HG02610 (cell line): ENCODE results near the gene PEX11B.

ENCODE experiments used
- ATAC-seq: cut with Tn5 transposase; IDR thresholded peaks from one replicate; pipeline ENCODE4 v1.9.1; 2021; ENCODE audit warnings: mild to moderate bottlenecking, moderate library complexity; ENCODE audit not compliant: unreplicated experiment

Gene PEX11B

DNA sequence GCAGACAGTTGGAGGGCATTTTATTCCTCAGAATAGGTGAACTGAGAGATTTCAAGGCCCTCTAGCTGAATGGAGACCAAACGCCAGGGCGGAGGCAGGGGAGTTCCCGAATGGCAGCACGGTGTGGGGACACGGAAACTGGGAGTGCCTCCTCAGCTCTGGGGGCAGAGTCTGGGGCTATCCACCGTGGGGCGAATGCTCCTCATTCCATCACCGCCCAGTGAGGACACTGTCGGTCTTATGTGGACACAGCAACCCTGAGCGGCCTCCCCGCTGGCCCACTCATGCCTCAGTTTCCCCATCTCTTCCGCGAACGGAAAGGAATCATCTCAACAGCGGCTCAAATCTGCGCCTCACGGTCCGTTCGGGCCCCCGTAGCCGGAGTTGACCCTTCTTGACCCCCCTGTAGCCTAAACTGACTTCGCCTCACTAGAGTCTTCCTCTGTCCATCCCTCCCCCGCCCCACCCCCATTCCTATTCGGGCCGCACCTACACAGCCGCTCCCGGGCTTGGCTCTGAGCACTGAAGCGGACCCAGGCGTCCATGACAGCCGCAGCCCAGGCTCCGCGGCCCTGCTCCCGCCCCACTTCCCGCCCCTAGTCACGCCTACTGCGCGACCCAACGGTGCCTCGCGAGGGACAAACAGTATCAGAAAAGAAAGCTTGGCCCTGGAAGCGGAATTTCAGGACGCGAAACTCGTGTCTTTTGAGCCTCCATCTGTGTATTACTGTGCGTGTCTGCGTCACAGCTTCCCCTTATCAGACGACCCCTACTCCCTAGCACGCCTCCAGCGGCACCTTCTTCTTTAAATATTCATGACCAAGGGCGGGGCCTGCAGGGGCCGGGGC, at the start of gene PEX11B:
TSS of gene PEX11B (minus strand) at position 574 of the 848 bp plus-strand sequence. CDS start at position 545, 29 bp downstream.
- ATAC-seq, result peak; percentile 92

DNA sequence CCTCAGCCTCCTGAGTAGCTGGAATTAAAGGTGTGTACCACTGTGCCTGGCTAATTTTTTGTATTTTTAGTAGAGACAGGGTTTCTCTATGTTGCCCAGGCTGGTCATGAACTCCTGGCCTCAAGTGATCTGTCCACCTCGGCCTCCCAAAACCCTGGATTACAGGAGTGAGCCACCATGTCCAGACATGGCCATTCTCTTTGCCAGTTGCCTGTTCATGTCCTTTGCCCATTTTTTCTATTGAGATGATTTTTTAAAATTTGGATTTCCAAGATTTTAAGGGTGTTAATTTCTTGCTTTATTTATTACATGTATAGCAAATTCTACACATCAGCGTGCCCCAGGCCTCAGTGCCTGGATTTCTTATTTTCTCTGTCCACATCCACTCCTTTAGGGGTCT, 48.8 kb upstream of the PEX11B start:
- ATAC-seq, result no peak

DNA sequence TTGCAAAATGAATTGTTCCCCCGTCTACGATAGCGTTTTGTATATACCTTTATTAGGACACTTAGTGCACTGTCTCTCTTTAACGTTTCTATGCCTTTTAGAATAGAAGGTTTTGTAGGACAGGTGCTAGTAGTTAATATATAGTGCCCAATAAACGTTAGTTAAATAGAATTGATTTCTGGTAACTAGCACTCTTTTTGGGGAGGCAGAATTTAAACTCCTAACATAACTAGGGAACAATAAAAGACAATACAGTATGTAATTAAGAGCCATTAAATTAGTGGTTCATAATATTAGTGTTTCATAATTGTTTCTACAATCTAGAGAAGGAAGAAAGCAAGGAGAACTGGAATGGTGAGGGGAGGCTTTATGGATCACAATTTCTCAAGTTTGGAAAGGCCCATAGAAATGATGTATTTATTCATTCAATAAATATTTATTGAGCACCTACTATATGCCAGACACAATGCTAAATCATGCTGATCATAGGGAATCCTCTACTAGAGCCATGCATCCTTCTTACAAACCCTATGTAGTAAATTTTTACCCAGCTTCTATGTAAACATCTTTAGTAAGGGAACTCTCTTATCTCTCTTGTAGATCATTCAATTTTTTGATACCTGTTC, 46.7 kb upstream of the PEX11B start:
- no peak for ATAC-seq

- peak; percentile 92 for ATAC-seq
Measured at GRCh38 chr1:145964328-145965118, 46.0 kb upstream of the PEX11B start, which contains the start of the genes ANKRD34A and POLR3GL. ANKRD34A (minus strand) TSS chr1:145964575; CDS start chr1:145961759, 2,816 bp downstream. POLR3GL (plus strand) TSS chr1:145964690; CDS start chr1:145974866, 10,176 bp downstream.

- no peak for ATAC-seq
Measured at GRCh38 chr1:145963265-145964019, 44.9 kb upstream of the PEX11B start.

GRCh38 chr1:145962157-145963102, 43.9 kb upstream of the PEX11B start:
- no peak for ATAC-seq

DNA sequence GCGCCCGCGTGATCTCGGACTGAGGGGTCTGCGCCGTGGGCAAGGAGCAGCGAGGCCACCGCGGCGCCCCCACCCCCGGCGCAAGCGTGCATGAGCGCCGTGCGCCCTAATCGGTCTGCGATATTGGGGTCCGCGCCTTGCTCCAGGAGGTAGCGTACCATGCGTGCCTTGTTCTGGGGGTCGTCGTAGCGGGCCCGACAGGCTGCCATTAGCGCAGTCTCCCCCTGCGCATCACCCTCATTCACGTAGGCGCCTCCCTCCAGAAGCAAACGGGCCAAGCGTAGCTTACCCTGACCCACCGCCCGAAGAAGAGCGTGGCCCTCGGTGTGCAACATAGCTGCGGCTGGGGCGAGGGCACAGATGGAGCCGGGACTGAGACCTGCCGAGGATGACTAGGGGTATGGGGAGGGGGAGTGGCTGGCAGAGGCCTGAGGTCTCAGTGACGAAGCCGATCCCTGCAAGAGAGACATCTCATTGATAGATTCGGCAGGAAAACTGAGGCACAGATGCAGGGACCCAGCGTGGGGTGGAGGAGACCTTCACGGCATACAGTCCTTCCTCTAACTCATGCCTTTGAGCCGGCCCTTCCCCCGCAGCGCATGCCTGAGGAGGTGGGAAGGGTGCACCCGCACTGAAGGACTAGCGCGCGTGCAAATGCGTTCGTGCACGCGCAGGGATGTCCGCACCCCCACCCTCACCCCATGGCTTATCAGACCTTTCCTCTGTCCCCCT, 43.1 kb upstream of the PEX11B start:
- ATAC-seq, result no peak

- ATAC-seq, result no peak
Measured at GRCh38 chr1:145961109-145961424, 42.5 kb upstream of the PEX11B start.

- no peak for ATAC-seq
Measured at GRCh38 chr1:145960468-145961108, 42.1 kb upstream of the PEX11B start.

DNA sequence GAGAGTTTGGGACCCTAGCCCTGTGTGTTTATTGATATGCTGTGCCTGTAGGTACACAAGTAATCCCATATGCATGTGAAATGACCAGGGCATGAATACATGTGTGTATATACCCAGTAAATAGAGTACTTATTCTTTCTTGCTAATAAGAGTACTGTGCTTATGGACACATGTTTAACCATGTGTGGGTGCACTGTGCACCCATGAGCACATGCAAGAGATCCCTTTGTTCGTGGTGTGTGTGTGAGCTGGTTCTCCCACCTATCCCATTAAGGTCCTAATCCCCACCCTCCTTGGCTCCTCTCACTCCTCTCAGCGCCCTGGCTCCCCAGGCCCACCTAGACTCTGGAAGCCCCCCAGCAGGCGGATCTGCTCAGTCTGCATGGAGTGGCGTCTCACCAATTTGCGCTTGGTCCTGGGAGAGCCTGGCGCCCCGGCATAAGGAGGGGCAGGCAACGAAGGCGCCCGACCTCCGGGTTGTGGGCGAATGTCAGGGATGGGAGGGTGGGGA, 41.5 kb upstream of the PEX11B start:
- ATAC-seq, result no peak

DNA sequence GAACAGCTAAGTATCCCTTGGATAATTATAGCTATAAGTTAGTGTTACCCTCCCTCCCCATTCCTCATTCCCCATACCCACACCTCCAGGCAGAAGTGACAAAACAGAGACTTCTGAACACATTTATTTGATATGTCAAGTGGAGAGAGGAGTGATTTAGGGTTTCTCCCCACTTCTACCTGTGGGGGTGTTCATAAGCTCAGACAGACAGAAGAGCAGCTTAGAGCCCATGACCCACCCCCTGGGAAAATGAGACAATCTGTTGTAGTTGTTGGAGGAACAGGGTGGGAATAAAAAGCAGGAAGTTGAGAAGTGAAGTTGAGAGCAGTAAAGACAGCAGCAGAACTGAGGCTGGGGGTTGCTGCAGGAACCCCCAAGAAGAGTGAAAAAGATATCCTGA, 40.8 kb upstream of the PEX11B start:
- no peak for ATAC-seq

DNA sequence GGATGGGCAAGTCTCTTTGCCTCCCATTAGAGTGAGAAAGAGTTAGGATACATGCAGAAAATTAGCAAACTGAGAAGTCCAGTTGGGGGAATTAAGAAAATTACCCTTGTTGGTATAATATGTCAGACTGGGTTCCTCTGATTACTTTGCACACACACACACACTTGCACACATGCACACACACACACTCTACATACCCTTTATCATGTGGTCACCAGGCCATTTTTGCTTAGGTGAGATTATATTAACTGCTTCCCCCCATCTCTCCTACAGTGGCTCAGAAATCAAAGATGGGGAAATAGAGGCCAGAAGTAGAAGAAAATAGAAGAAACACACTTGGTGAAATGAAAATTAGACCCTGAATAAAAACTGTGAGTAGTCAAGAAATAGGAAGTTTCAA, 40.2 kb upstream of the PEX11B start:
- ATAC-seq, result no peak

DNA sequence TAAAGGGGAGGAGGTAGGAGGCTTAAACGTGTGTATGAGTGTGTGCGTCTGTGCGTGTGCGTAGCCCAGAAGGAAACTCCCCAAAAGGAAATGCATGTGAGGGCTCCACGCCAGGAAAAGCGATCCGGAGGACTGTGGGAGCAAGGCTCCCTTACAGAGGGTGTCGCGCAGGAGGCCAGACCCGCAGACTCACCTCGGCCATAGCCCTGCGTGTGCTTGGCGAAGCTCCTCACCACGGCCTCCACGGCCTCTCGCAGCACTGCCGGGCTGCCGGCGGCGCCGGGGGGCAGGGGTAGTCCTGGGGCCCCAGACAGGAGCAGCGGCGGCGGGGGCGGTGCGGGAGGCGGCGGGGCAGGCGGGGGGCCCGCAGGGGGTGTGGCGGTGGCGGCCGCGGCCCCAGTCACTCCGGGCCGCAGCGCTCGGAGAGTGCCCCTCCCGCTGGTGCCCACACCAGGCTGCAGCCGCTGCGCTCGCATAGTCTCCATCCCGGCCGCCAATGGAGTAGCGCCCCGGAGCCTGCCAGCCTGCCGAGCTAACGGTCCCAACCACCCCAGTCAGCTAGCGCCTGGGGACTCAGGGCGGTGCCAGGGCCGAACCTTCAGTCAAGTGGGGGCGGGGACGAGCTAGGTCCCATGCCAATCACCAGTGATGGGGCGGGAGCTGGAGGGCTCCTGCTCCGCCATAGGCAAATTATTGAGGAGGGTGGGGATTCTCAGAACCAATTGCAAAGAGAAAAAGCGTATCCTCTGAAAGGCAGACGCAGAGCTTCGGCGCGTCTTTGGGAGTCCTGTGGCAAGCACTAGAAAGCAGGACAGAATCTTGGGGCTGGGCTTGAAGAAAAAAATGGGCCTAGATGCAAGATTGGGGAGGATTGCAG, 39.2 kb upstream of the PEX11B start, which contains the start of gene LIX1L:
TSS of gene LIX1L (minus strand) at position 575 of the 877 bp plus-strand sequence. CDS start at position 485, 90 bp downstream.
- peak; percentile 90 for ATAC-seq

GRCh38 chr1:145956781-145957442, 38.4 kb upstream of the PEX11B start:
- ATAC-seq, result no peak

- ATAC-seq, result no peak
Measured at GRCh38 chr1:145956361-145956760, 37.8 kb upstream of the PEX11B start.

- ATAC-seq, result no peak
Measured at GRCh38 chr1:145955436-145955835, 36.9 kb upstream of the PEX11B start.

GRCh38 chr1:145953861-145954260, 35.3 kb upstream of the PEX11B start:
- no peak for ATAC-seq
